Activated T-helper 17 cell treated with anti-CD3 and anti-CD28 coated beads, Interleukin-2, amount 50 U/mL, for 72 hours (primary cell): Measurements from ENCODE around the gene YPEL1. TPM values are rescaled to one million over a fixed set of nuclear protein-coding genes. Genes with fewer than 3 reads are reported as not detected.
A peak's percentile ranks its signal among the peaks of the same experiment; 100 is the strongest.

Experiments used
- ATAC-seq: fragments of 150-1000 bp; cut with Tn5 transposase; replicated peaks from 2 replicates; pipeline ENCODE4 v1.10.0; 2021; ENCODE audit warnings: mild to moderate bottlenecking, moderate library complexity
- H3K27ac Mint-ChIP-seq: one replicate; pipeline ENCODE4 v1.8.0; 2022; ENCODE audit warnings: mixed read lengths
- H3K27me3 Mint-ChIP-seq: one replicate; pipeline ENCODE4 v1.8.0; 2022; ENCODE audit warnings: mixed read lengths
- H3K36me3 Mint-ChIP-seq: one replicate; pipeline ENCODE4 v1.8.0; 2022; ENCODE audit warnings: low read depth, mild to moderate bottlenecking, mixed read lengths
- H3K4me1 Mint-ChIP-seq: one replicate; pipeline ENCODE4 v1.8.0; 2022; ENCODE audit warnings: mixed read lengths
- H3K4me3 Mint-ChIP-seq: one replicate; pipeline ENCODE4 v1.8.0; 2022; ENCODE audit warnings: mild to moderate bottlenecking, mixed read lengths
- H3K9me3 Mint-ChIP-seq: one replicate; pipeline ENCODE4 v1.8.0; 2022; ENCODE audit warnings: mixed read lengths
- total RNA-seq, 2 donors: library from RNA; stranded (reverse); gene quantifications; one replicate each; pipeline ENCODE4 v1.2.3, GENCODE V29; 2022

Gene YPEL1
- total RNA-seq, 2 donors from 2014 or later: 0.91 to 4.6 TPM

- Mint-ChIP-seq H3K9me3 (no peaks in the 10 kb centered on the region), H3K4me1 (peaks cover 13% of the 10 kb centered on the region)
- no peak for ATAC-seq
These were observed 74.7 kb downstream of the YPEL1 start for GRCh38 chr22:21660904-21661303.

GRCh38 chr22:21659864-21660525, 75.6 kb downstream of the YPEL1 start:
- H3K4me3 Mint-ChIP-seq: no peak overlapping the region
- ATAC-seq: no peak
- no peaks in the 10 kb centered on the region for H3K27me3 Mint-ChIP-seq
- no peak overlapping the region for H3K27ac Mint-ChIP-seq
- H3K9me3 Mint-ChIP-seq: no peaks in the 10 kb centered on the region
- H3K36me3 Mint-ChIP-seq: no peaks in the 10 kb centered on the region
- peaks cover 11% of the 10 kb centered on the region for H3K4me1 Mint-ChIP-seq

More at GRCh38 chr22:21660904-21661303, 74.7 kb downstream of the YPEL1 start:
- H3K4me3 Mint-ChIP-seq: no peak overlapping the region
- no peaks in the 10 kb centered on the region for H3K36me3 Mint-ChIP-seq
- no peaks in the 10 kb centered on the region for H3K27me3 Mint-ChIP-seq
- no peak overlapping the region for H3K27ac Mint-ChIP-seq

- H3K9me3 Mint-ChIP-seq: no peaks in the 10 kb centered on the region
- peak; percentile 98 for ATAC-seq
- H3K4me1 Mint-ChIP-seq: peaks cover 9% of the 10 kb centered on the region
- no peaks in the 10 kb centered on the region for H3K27me3 Mint-ChIP-seq
- H3K36me3 Mint-ChIP-seq: no peaks in the 10 kb centered on the region
- peak overlapping the region; percentile 72 for H3K4me3 Mint-ChIP-seq
- H3K27ac Mint-ChIP-seq: peak overlapping the region; percentile 39
These were observed 78.1 kb downstream of the YPEL1 start for GRCh38 chr22:21657360-21658032.

- peak overlapping the region; percentile 39 for H3K27ac Mint-ChIP-seq
- H3K27me3 Mint-ChIP-seq: no peaks in the 10 kb centered on the region
- peak overlapping the region; percentile 72 for H3K4me3 Mint-ChIP-seq
- H3K36me3 Mint-ChIP-seq: no peaks in the 10 kb centered on the region
- H3K4me1 Mint-ChIP-seq: peaks cover 9% of the 10 kb centered on the region
- no peak for ATAC-seq
- no peaks in the 10 kb centered on the region for H3K9me3 Mint-ChIP-seq
These were observed 78.6 kb downstream of the YPEL1 start for GRCh38 chr22:21657020-21657359.

- H3K27ac Mint-ChIP-seq: no peak overlapping the region
- H3K36me3 Mint-ChIP-seq: peaks cover 16% of the 10 kb centered on the region
- H3K4me1 Mint-ChIP-seq: peaks cover 14% of the 10 kb centered on the region
- no peaks in the 10 kb centered on the region for H3K9me3 Mint-ChIP-seq
- no peaks in the 10 kb centered on the region for H3K27me3 Mint-ChIP-seq
- ATAC-seq: no peak
- H3K4me3 Mint-ChIP-seq: peak overlapping the region; percentile 93
These were observed 82.7 kb downstream of the YPEL1 start for GRCh38 chr22:21652547-21653545.

- ATAC-seq: peak; percentile 99
- Mint-ChIP-seq H3K9me3 (no peaks in the 10 kb centered on the region), H3K27ac (peak overlapping the region; percentile 87), H3K27me3 (no peaks in the 10 kb centered on the region), H3K36me3 (peaks cover 17% of the 10 kb centered on the region), H3K4me1 (peaks cover 13% of the 10 kb centered on the region), H3K4me3 (peak overlapping the region; percentile 93)
These were observed 83.5 kb downstream of the YPEL1 start for GRCh38 chr22:21652010-21652546.

GRCh38 chr22:21651521-21652009, 84.0 kb downstream of the YPEL1 start:
- no peaks in the 10 kb centered on the region for H3K27me3 Mint-ChIP-seq
- peaks cover 8% of the 10 kb centered on the region for H3K4me1 Mint-ChIP-seq
- H3K36me3 Mint-ChIP-seq: peaks cover 22% of the 10 kb centered on the region
- H3K27ac Mint-ChIP-seq: peak overlapping the region; percentile 87
- ATAC-seq: peak; percentile 19
- H3K9me3 Mint-ChIP-seq: no peaks in the 10 kb centered on the region
- peak overlapping the region; percentile 93 for H3K4me3 Mint-ChIP-seq

GRCh38 chr22:21650823-21651520, 84.6 kb downstream of the YPEL1 start:
- peak overlapping the region; percentile 93 for H3K4me3 Mint-ChIP-seq
- peak overlapping the region; percentile 87 for H3K27ac Mint-ChIP-seq
- no peaks in the 10 kb centered on the region for H3K9me3 Mint-ChIP-seq
- peaks cover 28% of the 10 kb centered on the region for H3K36me3 Mint-ChIP-seq
- peak; percentile 23 for ATAC-seq
- H3K27me3 Mint-ChIP-seq: no peaks in the 10 kb centered on the region
- peaks cover 5% of the 10 kb centered on the region for H3K4me1 Mint-ChIP-seq

- no peak overlapping the region for H3K27ac Mint-ChIP-seq
- H3K4me1 Mint-ChIP-seq: peaks cover 5% of the 10 kb centered on the region
- H3K4me3 Mint-ChIP-seq: peak overlapping the region; percentile 93
- H3K27me3 Mint-ChIP-seq: no peaks in the 10 kb centered on the region
- no peaks in the 10 kb centered on the region for H3K9me3 Mint-ChIP-seq
- ATAC-seq: no peak
- H3K36me3 Mint-ChIP-seq: peaks cover 35% of the 10 kb centered on the region
These were observed 85.3 kb downstream of the YPEL1 start for GRCh38 chr22:21650280-21650679.

Other genes starting within 250 kb of the YPEL1 start
- under 1 TPM; 0.06 to 0.19 TPM for gene RIMBP3C, start 184.3 kb downstream of the YPEL1 start, total RNA-seq
- gene UBE2L3, start 168.1 kb downstream of the YPEL1 start, total RNA-seq: 10 to 100 TPM; 36.6 to 78.9 TPM
- 10 to 100 TPM; 28.9 to 56.6 TPM for gene YDJC, start 105.8 kb downstream of the YPEL1 start, total RNA-seq
- gene CCDC116, start 103.0 kb downstream of the YPEL1 start, total RNA-seq: under 1 TPM; 0.29 to 0.37 TPM
- gene SDF2L1, start 93.5 kb downstream of the YPEL1 start, total RNA-seq: 10 to 100 TPM; 15.3 to 48.5 TPM
- 10 to 100 TPM; 37.0 to 50.0 TPM for gene PPIL2, start 69.8 kb downstream of the YPEL1 start, total RNA-seq
- 10 to 100 TPM; 48.6 to 70.7 TPM for gene MAPK1, start 131.9 kb upstream of the YPEL1 start, total RNA-seq
- gene PPM1F, start 217.1 kb upstream of the YPEL1 start, total RNA-seq: 10 to 100 TPM; 17.3 to 20.3 TPM
- gene TOP3B, start 247.0 kb upstream of the YPEL1 start, total RNA-seq: 10 to 100 TPM; 34.6 to 42.3 TPM